Activated T-helper 1 cell treated with Interleukin-2 at 50 U/mL for 16 hours (primary cell): Measurements from ENCODE around the gene CLIC4.
"Not testable (repeated sequence)": the region's sequence is repeated elsewhere in the genome, so short reads cannot be mapped to it uniquely, and the experiment has no call there.

ENCODE experiments used
- DNase-seq: peaks from one replicate; pipeline ENCODE4 v3.0.0-alpha.2; 2020; ENCODE audit warnings: low read depth

Gene CLIC4

GRCh38 chr1:24745711-24746413, 615 bp downstream of the CLIC4 start:
- peak; percentile 4 for DNase-seq

- no peak for DNase-seq
Measured at GRCh38 chr1:24748191-24749121, 3.2 kb downstream of the CLIC4 start.

- DNase-seq = no peak
Measured at GRCh38 chr1:24749252-24749651, 4.0 kb downstream of the CLIC4 start.

GRCh38 chr1:24749886-24750285, 4.6 kb downstream of the CLIC4 start:
- no peak for DNase-seq

- DNase-seq = no peak
Measured at GRCh38 chr1:24751833-24752232, 6.6 kb downstream of the CLIC4 start.

- DNase-seq = no peak
Measured at GRCh38 chr1:24752305-24752704, 7.1 kb downstream of the CLIC4 start.

GRCh38 chr1:24754229-24754628, 9.0 kb downstream of the CLIC4 start:
- DNase-seq = no peak

GRCh38 chr1:24755323-24755722, 10.1 kb downstream of the CLIC4 start:
- not testable (repeated sequence) for DNase-seq

GRCh38 chr1:24756395-24756794, 11.1 kb downstream of the CLIC4 start:
- DNase-seq = no peak

- DNase-seq = no peak
Measured at GRCh38 chr1:24759492-24759891, 14.2 kb downstream of the CLIC4 start.

- no peak for DNase-seq
Measured at GRCh38 chr1:24761582-24761981, 16.3 kb downstream of the CLIC4 start.

GRCh38 chr1:24762133-24762676, 17.0 kb downstream of the CLIC4 start:
- no peak for DNase-seq

GRCh38 chr1:24763671-24764070, 18.4 kb downstream of the CLIC4 start:
- DNase-seq = no peak

- no peak for DNase-seq
Measured at GRCh38 chr1:24764439-24764838, 19.2 kb downstream of the CLIC4 start.

GRCh38 chr1:24764848-24765247, 19.6 kb downstream of the CLIC4 start:
- no peak for DNase-seq

GRCh38 chr1:24765308-24765988, 20.2 kb downstream of the CLIC4 start:
- DNase-seq = no peak

GRCh38 chr1:24767351-24767750, 22.1 kb downstream of the CLIC4 start:
- DNase-seq = no peak

- no peak for DNase-seq
Measured at GRCh38 chr1:24768873-24769605, 23.8 kb downstream of the CLIC4 start.

- no peak for DNase-seq
Measured at GRCh38 chr1:24769656-24770651, 24.7 kb downstream of the CLIC4 start.

GRCh38 chr1:24770881-24771280, 25.6 kb downstream of the CLIC4 start:
- no peak for DNase-seq
